DND-41 (cell line): ENCODE measurements around the gene TIMM10B.

Experiments
- EZH2 ChIP-seq: IDR thresholded peaks from 3 replicates; pipeline ENCODE4 v1.6.1; 2012; ENCODE audit warnings: borderline replicate concordance, low read depth, mild to moderate bottlenecking, moderate library complexity, low read length, inconsistent platforms; ENCODE audit not compliant: severe bottlenecking
- TF ChIP-seq, protein P1 (sequence below): IDR thresholded peaks from 2 replicates; pipeline ENCODE4 v1.5.1; 2012; ENCODE audit warnings: borderline replicate concordance, low read length, moderate library complexity, mild to moderate bottlenecking; ENCODE audit not compliant: poor library complexity, severe bottlenecking; ENCODE audit errors: extremely low read depth

DNA sequence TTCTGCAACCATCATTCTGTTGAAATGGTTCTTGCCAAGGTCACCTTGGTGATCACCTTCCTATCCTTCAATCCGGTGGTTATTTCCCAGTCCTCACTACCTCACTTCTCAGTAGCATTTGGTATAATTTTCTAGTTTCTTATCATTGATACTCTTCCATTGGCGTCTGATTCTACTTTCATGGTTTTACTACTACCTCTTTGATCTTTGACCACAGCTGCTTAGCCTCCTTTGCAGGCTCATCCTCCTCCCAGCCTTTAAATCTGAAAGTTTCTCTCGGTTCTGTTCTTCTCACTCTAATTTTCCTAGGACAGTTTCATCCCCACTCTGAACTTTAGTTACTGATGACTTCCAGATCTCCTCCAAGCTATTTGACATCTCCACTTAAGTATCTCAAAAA lies 5.0 kb downstream of the TIMM10B start:
- TF ChIP-seq EZH2 = no peak
- TF ChIP-seq, protein P1, sequence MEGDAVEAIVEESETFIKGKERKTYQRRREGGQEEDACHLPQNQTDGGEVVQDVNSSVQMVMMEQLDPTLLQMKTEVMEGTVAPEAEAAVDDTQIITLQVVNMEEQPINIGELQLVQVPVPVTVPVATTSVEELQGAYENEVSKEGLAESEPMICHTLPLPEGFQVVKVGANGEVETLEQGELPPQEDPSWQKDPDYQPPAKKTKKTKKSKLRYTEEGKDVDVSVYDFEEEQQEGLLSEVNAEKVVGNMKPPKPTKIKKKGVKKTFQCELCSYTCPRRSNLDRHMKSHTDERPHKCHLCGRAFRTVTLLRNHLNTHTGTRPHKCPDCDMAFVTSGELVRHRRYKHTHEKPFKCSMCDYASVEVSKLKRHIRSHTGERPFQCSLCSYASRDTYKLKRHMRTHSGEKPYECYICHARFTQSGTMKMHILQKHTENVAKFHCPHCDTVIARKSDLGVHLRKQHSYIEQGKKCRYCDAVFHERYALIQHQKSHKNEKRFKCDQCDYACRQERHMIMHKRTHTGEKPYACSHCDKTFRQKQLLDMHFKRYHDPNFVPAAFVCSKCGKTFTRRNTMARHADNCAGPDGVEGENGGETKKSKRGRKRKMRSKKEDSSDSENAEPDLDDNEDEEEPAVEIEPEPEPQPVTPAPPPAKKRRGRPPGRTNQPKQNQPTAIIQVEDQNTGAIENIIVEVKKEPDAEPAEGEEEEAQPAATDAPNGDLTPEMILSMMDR = no peak
